GM12878 (cell line): ENCODE data around the gene TSEN34.

ENCODE experiments used
- CREB1 ChIP-seq: IDR thresholded peaks from 2 replicates; pipeline ENCODE4 v1.6.1; 2012; ENCODE audit warnings: low read depth, mild to moderate bottlenecking, inconsistent platforms
- FOXK2 ChIP-seq: fragments of 450-650 bp; IDR thresholded peaks from 2 replicates; pipeline ENCODE4 v1.6.1; 2017; ENCODE audit warnings: mild to moderate bottlenecking, moderate library complexity

DNA sequence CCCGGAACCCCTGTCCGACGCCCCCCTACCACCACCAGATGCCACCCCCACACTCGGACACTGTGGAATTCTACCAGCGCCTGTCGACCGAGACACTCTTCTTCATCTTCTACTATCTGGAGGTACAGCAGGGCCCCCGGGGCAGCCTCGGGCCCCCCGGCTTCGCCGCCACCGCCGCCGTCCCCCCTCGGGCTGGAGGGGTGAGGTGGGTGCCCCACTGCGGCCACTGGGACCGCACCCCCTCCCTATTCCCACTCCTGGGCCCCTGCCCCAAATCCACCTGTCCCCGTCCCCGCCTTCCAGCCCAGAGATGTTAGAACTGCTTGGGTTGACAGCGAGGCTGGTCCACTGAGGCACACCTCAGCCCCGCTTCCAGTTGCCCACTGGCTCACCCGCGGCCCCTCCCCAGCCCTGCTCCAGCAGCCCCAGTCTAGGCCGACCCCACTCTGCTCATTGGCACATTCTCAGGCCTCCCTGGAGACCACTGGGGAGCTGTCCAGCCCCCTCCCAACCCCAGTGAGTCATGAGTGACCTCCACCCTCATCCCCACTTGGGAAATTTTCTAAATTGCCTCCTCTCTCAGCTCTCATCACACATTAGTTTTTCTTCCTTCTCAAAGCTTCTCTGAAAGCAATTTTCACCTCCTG lies 38.1 kb upstream of the TSEN34 start:
- TF ChIP-seq CREB1, result no peak
- no peak for TF ChIP-seq FOXK2
